GM21515 (cell line): ENCODE data around the gene CAV1.
"Not testable (repeated sequence)": the region's sequence is repeated elsewhere in the genome, so short reads cannot be mapped to it uniquely, and the experiment has no call there.

Experiments
- ATAC-seq: cut with Tn5 transposase; IDR thresholded peaks from one replicate; pipeline ENCODE4 v1.9.1; 2021; ENCODE audit not compliant: unreplicated experiment

Gene CAV1

GRCh38 chr7:116576350-116577319 is 51.8 kb downstream of the CAV1 start:
- peak; percentile 14 for ATAC-seq

GRCh38 chr7:116577320-116577871 is 52.6 kb downstream of the CAV1 start:
- ATAC-seq: peak; percentile 75

- no peak for ATAC-seq
Observed at GRCh38 chr7:116578526-116578925, 53.7 kb downstream of the CAV1 start.

GRCh38 chr7:116579322-116579721 is 54.5 kb downstream of the CAV1 start:
- ATAC-seq: no peak

- ATAC-seq: no peak
Observed at GRCh38 chr7:116579835-116580234, 55.0 kb downstream of the CAV1 start.

- no peak for ATAC-seq
Observed at GRCh38 chr7:116582164-116582732, 57.4 kb downstream of the CAV1 start.

- no peak for ATAC-seq
Observed at GRCh38 chr7:116582806-116583444, 58.1 kb downstream of the CAV1 start.

- peak; percentile 98 for ATAC-seq
Observed at GRCh38 chr7:116583653-116584052, 58.8 kb downstream of the CAV1 start.

- ATAC-seq: no peak
Observed at GRCh38 chr7:116584721-116585120, 59.9 kb downstream of the CAV1 start.

GRCh38 chr7:116585392-116585791 is 60.6 kb downstream of the CAV1 start:
- ATAC-seq: no peak

- no peak for ATAC-seq
Observed at GRCh38 chr7:116585967-116586366, 61.1 kb downstream of the CAV1 start.

GRCh38 chr7:116587200-116587599 is 62.4 kb downstream of the CAV1 start:
- not testable (repeated sequence) for ATAC-seq

GRCh38 chr7:116588225-116588624 is 63.4 kb downstream of the CAV1 start:
- peak; percentile 34 for ATAC-seq

- peak; percentile 46 for ATAC-seq
Observed at GRCh38 chr7:116588641-116589594, 64.1 kb downstream of the CAV1 start.

GRCh38 chr7:116591202-116592040 is 66.6 kb downstream of the CAV1 start:
- ATAC-seq: peak; percentile 41

GRCh38 chr7:116592041-116592355 is 67.2 kb downstream of the CAV1 start:
- no peak for ATAC-seq

GRCh38 chr7:116592445-116592844 is 67.6 kb downstream of the CAV1 start:
- no peak for ATAC-seq

- ATAC-seq: no peak
Observed at GRCh38 chr7:116593359-116594075, 68.7 kb downstream of the CAV1 start.

GRCh38 chr7:116595063-116595462 is 70.2 kb downstream of the CAV1 start:
- ATAC-seq: no peak
